GM21360 (cell line): ENCODE results near the gene GRB2.
A peak's percentile ranks its signal among the peaks of the same experiment; 100 is the strongest.
"Not testable (repeated sequence)": the region's sequence is repeated elsewhere in the genome, so short reads cannot be mapped to it uniquely, and the experiment has no call there.

Experiments
- ATAC-seq: cut with Tn5 transposase; IDR thresholded peaks from one replicate; pipeline ENCODE4 v1.9.1; 2021; ENCODE audit warnings: mild to moderate bottlenecking, moderate library complexity; ENCODE audit not compliant: unreplicated experiment

Gene GRB2

DNA sequence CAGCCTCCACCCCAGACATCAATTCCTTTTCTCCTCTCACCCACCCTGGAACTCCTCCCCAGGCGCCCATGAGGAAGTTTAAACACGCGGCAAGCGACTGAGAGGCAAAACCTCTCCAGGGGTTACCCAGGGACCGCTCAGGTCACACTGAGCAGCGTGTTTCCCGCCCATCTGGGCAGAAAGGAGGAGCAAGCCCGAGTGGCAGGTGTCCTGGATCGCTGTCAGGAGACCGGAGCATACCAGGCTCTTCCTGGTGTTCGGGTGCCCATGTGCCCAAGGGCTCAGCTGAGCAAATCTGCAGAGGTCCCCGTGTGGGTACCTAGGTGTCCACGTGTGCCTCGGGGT, 116.7 kb downstream of the GRB2 start:
- no peak for ATAC-seq

DNA sequence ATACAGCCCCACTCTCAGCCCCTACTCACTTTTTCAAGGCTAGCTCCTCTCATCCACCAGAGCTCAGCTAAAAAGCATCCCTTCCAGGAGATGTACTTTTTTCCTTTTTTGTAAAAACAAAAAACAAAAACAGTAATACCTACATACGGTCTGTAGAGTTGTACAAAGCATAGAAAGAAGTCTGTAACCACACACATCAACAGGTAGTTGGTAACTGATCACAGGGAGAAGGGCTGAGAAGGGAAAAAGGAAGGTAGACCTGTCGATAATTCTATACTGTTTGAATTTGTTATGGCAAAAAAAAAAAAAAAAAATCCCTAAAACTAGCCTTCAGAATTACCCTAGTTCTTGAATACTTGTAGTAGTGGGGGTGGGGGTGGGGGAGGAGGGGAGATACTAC, 117.1 kb downstream of the GRB2 start:
- no peak for ATAC-seq

- no peak for ATAC-seq
Measured at GRCh38 chr17:75287221-75287620, 118.3 kb downstream of the GRB2 start.

GRCh38 chr17:75285123-75285522, 120.4 kb downstream of the GRB2 start:
- no peak for ATAC-seq

DNA sequence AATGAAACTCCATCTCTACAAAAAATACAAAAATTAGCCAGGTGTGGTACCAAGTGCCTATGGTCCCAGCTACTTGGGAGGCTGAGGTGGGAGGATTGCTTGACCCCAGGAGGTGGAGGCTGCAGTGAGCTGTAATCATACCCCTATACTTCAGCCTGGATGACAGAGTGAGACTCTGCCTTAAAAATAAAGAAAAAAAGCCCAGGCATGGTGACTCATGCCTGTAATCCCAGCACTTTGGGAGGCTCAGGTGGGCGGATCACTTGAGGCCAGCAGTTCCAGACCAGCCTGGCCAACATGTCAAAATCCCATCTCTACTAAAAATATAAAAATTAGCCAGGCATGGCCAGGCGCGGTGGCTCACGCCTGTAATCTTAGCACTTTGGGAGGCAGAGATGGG, 125.3 kb downstream of the GRB2 start:
- not testable (repeated sequence) for ATAC-seq

GRCh38 chr17:75277664-75278071, 127.8 kb downstream of the GRB2 start:
- no peak for ATAC-seq

DNA sequence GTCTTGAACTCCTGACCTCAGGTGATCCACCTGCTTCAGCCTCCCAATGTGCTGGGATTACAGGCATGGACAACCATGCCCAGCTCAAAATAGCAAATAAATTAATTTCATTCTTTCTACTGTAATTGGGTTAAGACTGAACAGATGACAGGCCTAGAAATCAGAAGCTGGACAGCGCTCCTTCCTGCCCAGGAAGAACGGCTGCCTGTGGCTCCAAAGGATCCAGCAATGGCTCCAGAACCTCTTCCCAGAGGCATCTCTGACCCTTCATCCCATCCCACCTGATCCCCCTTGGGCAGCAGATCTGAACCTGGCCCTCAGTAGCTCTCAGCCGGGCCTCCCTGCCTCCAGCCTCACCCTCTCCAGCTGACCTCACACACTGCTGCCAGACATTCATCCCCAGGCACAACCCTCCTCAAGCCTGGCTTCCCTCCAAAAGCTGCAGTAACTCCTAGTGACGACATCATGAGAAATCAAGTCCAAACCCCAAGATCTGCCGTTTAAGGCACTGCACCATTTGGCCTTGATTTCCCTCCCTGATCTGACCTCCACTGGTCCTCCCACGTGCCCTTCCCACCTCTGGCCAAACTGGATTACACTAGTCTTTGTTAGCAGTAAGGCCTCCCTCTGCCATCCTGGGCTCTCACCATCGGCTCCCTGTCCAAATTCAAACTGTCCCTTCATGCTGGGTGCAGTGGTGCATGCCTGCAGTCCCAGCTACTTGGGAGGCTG, 131.3 kb downstream of the GRB2 start:
- ATAC-seq: no peak

DNA sequence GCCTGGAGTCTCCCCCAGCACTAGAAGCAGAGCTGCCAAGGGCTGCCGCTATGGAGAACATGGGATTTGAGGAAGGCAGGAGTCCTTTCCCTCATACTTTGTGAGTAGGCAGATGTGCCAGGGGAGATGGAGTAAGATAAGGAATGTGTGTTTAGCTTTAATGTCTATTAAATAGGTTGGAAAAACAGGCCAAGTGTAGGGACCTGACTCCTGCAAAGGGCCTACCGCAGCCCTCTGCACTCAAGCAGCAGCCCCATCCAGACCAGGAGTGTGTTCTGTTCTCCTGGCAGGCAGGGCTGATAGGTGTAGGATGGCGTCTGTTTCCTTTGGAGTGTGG, 132.7 kb downstream of the GRB2 start:
- ATAC-seq: no peak

GRCh38 chr17:75271955-75272847, 133.3 kb downstream of the GRB2 start:
- no peak for ATAC-seq

DNA sequence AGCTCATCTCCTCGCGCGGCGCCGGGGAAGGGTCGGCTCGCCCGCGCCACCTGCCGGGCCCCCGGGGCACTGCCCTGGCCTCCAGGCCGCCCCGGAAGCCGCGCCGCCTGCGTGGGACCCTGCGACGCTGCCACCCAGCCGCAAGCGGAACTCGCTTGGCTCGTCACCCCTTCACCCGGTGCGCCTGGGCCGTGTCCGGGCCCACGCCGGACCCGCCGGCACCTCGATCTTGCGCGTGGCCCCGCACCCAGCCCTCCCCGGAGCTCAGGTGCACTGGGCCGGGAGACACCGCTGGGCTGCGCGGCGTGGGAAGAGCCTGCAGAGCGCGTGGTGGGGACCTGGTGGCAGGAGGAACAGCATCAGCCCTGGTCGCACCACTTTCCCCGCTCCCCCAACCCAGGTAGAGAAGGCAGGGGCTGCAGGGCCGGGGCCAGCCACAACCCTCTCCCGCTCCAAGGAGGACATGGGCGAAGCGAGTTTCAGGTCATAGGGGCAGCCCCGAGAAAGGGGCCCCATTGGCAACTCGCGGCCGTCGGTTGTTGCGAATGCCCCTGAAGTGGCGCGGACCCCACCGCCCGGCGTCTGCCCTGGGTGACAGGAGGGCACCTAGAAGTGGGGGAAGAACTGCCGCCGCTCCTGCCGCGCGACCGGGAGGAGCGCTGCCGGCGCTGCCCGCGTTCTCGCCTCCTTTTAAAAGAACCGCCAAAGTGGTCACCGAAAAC, 134.1 kb downstream of the GRB2 start:
- ATAC-seq: peak; percentile 63

DNA sequence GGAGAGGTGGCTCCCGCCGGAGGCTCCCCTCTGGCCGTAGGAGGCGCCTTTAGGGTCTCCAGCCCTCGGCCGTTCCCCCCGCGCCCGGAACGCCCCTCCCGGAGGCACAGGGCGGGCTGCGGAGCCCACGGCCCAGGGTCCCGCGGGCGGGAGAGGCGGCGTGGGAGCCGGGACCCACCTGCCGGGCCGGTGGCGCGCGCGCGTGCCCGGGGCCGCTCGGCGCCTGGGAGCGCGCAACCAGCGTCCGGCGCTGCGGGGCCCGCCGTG, 134.6 kb downstream of the GRB2 start, which contains the start of gene MIF4GD:
TSS of gene MIF4GD (minus strand) at position 266 of the 267 bp plus-strand sequence. CDS start 1,036 bp downstream, outside the sequence.
- ATAC-seq: no peak

DNA sequence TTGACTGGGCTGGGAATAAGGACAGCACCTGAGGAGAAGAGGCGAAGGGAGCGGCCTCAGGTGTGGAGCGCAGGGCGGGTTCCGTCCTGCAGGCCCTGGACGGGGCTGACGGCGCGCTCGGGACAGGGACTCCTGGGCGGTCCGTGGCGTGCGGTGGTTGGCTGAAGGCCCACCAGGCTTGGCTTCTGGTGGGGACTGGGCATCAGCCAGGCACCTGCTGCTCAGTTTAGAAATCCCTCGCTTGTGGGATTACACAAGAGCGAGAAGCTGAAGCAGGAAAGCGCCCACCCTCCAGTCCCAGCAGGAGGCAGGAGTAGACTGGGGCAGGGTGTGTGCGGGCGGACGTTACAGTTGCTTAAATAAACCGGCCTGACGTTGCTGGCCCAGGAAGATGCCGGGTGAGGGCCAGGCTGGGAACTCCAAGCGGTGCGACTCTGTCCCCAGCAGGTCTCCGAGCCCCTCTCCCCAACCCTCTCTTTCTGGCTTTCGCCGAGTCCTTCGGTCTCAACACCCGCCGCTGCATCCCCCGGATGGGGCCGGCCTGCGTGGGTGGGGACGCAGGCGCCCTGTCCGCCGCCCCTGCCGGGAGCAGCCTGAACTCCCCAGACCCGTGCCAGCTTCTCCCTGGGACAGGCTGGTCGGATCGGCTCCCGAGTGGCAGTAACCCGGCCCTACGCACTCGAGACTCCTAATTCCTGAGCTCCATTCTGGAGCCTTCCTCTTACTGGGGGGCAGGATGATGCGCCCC, 135.1 kb downstream of the GRB2 start:
- peak; percentile 29 for ATAC-seq

- no peak for ATAC-seq
Measured at GRCh38 chr17:75269844-75270217, 135.6 kb downstream of the GRB2 start.
